ACHN (cell line): ENCODE results near the gene DOCK8.

Experiments used
- DNase-seq: peaks from one replicate; pipeline ENCODE4 v3.0.0-alpha.2; 2015
- in situ Hi-C: cut with HindIII; loops from 2 replicates; pipeline ENCODE4 v1.10.0; 2017; ENCODE audit warnings: low sequenced_read_pairs, low pct_ligation_motif_present, low pct_unique_long_range_greater_than_20kb

DOCK8 gene

DNA sequence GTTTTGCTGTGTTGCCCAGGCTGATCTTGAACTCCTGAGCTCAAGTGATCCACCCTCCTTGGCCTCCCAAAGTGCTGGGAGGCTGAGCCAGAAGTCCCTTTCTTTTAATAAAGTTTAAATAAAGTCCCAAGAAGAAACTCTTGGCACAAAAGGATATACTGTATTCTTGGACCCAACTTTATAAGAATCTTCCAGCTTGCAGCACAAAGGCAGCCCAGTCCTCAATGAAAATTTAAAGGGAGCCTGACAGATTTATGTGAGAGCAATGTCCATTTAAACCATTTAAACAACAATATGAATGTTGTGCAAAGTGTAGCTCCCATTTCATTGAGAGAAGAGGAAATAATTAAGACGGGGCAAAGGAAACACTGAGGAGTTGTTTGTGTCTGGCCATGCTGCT is 217.0 kb downstream of the DOCK8 start:
- in situ Hi-C loops: no loop called here
- DNase-seq: no peak

DNA sequence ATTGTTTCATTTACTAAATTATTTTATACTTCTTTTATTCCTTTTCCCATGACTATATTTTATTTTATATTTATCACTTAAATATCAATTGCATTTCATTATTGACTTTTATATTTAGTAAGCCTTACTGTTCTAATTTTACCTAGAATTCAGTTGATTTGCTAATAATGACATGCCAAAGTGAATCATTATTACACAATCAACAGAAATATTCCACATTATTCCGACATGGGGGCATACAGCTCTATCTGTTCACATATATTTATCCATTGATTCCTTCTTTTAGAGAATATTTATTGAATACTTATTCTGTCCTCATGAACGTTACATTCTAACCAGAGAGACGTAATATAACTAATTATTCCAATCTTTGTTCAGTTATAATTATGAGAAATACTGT is 221.8 kb downstream of the DOCK8 start:
- DNase-seq: no peak
- in situ Hi-C loops: no loop called here

DNA sequence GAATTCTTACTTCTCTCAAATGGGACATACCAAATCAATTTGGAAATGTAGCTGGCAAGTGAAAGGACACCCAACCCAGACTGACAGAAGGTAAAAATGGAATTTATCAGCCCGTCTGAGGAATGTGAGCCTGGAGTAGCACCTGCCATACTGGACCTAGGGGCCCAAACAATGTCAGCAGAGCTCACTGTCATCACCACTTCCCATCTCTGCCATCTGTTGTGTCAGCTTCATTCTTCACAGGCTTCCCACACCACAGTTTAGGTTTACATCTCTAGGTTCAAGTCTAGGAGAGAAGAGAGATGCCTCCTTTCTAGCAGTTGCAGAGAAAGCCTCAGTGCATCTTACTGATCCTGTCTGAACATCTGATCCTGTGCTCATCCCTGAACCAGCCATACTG is 222.4 kb downstream of the DOCK8 start:
- DNase-seq: no peak
- in situ Hi-C loops: no loop called here

DNA sequence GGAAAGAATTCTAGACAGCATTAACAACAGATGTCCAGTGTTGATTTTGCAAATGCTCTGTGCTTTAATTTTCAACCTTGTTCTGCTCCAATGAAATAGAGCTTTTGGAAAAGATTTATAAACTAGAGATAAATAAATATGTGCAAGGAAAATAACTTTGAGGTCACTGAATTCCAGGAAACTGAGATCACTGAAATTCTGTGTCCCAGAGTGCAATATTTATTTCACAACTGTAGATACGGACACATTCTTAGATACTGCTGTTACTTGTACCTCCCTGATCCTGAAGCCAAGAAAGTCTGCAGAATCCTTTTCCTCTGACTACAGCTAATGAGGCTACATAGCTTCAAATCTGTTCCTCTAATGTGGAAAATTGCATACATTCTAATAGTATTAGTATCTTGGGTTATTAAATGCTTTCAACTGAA is 222.9 kb downstream of the DOCK8 start:
- in situ Hi-C loops: no loop called here
- no peak for DNase-seq

DNA sequence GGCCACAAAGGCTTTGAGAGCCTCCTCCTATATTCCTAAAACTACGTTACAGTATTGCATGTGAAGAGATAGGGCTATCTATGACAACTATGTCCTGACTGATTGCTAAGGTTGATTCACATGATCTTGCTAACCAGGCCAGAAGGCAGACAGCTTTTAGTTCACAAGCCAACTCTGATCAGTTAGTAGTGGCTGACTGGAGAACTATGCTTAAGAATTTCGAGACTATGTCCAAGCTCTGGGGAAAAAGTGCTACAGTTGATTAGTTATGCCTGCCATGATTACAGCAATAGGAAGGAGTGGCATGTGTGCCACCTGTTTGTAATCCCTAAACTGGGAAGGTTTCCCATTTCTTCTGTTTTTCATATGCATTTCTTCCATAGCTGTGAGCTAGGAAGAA is 223.4 kb downstream of the DOCK8 start:
- in situ Hi-C loops: no loop called here
- no peak for DNase-seq

DNA sequence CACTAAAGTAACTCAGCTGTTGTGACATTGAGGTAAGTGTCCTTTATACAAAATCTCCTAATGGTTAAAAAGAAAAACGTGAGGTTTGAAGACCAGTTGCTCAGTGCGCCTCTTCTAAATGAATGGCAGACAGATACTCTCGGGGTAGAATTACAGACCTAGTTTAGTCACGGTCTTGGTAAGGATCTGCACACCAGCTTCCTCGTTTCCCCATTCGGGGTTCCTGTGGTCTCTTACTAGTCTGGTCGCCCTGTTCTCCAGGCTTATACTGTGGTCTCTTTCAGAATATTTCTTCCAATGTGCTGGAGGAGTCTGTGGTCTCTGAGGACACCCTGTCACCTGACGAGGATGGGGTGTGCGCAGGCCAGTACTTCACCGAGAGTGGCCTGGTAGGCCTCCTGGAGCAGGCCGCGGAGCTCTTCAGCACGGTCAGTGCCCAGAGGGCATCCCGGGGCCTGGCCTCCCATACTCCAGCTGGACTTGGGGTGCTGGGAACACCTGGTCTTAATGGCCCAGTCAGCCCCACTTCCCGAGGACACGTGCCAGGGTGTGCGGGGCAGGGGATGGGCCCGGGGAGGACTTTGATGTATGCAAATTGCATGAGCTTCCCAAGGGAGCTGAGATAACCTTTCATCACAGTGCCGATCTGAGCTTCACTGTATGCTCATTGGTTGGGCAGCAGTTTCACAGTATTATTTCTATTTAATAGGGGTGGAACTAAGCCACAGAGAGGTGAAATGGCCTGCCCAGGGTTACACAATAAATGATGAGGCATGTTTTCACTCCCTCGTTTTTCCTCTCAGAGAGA is 224.5 kb downstream of the DOCK8 start:
- no peak for DNase-seq
- in situ Hi-C loops: no loop called here

DNA sequence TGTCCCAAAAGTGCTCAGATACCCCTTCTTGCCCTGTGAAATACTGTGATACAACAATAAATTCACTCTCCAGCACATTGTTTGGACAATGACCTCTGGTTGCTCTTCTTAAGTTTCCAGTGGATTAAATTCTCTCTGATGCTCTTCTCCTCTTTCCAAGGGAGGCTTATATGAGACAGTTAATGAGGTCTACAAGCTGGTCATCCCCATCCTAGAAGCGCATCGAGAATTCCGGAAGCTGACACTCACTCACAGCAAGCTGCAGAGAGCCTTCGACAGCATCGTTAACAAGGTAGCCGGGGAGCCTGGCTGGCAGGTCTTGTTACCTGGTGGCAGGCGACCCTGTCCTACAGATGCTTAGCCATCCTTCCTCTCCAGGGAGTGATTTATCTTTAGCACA is 226.5 kb downstream of the DOCK8 start:
- no peak for DNase-seq
- in situ Hi-C loops: no loop called here

DNA sequence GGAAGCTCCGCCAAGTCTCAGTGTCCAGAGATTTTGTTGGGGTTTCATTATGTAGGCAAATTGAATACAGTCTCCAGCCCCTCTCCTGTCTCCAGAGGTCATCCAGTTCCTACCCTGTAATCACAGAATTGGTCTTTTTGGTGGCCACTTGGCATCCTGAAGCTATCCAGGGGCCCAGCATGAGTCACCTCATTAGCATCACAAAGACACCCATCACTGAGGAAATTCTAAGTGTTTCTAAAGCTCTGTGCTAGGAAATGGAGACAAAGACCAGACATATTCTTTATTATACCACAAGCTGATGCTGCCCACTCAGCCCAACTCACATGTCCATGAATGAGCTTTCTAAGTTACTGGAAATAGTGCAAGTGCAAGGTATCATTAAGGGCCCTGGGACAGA is 229.9 kb downstream of the DOCK8 start:
- no peak for DNase-seq
- in situ Hi-C loops: no loop called here

DNA sequence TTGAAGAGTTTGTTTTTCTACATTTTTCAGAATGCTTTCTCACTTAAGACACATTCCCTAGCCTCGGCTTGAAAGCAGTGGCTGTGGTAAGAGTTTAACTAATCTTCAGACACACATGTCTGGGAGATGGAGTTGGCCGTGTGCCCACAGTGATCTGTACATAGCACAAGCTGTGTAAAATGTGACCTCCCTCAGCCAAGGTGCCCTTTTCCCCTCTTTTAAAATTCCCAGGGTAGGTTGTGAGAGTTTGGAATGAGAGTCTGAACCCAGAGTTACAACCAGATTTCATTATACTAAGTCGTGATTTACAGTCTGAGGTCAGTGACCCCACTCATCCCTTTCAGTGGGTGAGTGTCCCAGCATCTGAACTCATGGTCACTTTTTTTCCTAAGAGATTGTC is 230.4 kb downstream of the DOCK8 start:
- DNase-seq: peak; percentile 18
- in situ Hi-C loops: no loop called here

DNA sequence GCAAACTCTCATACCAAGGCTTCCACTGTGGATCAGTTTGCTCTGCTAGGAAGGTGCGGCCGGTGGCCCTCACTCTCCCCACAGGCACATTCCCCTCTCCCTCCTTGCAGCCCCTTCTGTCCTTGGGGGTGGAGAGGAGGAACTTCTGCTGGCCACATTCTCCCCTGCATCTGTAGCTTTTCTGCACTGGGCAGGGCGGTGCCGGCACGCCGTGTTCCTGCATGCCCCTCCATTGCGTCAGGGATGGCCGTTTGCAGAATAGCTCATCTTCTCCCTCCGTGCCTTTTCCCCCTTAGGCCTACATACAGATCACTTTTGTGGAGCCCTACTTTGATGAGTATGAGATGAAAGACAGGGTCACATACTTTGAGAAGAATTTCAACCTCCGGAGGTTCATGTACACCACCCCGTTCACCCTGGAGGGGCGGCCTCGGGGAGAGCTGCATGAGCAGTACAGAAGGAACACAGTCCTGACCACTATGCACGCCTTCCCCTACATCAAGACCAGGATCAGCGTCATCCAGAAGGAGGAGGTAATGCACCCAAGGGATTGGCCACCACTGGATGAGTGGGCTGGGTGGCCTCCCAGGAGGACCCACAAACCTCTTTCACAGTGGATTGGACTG is 231.5 kb downstream of the DOCK8 start:
- in situ Hi-C loops: no loop called here
- no peak for DNase-seq

DNA sequence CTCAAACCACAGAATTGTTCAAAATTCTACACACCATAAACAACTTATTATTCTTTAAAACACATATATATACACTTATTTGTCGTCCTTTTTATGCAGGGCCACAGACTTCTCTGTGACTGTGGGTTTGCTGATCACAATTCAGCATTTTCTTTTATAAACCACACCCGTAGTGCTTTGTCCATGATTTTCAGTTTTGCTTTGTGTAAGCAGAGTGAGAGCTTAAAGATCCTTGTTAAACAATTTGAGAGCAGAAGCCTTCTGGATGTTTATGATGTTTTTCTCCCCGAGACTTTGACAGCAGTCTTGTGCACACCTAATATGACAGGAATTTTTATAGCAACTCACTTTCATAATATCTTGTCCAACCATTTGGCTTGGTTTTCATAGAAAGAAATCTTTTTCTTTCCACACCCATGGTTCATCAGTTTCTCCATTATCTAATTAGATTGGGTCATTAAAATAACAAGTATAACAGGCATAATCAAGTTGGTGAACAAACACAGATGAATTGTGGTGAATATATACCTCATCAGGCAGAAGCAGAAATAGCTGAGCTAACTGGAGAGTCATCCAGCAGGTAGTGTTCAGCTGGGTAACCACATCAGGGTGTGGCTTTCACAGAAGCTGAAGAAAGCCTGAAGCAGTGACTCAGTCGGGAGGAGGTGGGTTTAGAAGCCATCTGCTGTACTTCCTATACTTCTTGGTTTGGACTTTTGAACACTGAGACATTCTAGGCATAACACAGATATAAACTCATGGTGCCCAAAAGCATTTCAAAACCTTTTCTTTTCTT is 232.8 kb downstream of the DOCK8 start:
- in situ Hi-C loops: no loop called here

DNA sequence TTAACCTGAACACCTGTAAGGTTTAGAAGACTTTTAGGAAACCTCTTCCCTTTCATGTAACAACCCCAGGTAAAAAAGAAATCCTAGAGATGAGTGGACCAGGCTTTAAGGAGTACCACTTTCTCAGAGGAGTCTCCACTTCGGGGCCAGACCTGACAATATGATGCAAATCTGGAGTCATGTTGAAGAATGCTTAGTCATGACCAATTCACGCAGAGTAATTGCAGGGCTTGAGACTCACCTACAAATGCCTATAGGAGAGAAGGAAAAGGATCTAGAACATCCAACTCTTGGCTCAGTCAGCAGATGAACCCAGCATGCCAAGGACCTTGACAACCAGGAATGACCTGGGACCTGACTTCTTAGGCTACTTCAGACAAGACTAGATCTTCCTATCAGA is 235.4 kb downstream of the DOCK8 start:
- in situ Hi-C loops: no loop called here
- DNase-seq: no peak

More for the DNA sequence above, 232.8 kb downstream of the DOCK8 start:
- peak; percentile 25 for DNase-seq

DNA sequence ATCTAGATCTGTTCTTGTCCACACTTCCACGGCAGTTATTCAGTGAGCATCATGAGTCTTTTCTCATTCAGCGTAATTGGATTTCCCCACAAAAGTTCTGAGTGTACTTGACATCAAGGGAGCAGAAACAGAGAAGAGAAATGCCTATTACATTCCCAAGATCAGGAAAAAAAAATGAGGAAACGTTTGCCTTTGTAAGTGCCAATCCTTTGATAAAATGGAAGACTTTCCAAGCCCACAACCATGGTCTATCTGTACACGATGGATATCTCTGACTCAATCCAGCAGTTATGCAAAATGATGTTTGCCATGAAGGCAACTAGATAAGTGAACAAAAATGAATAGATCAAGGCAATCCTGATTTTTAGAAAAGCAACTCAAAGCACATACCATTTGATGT is 235.9 kb downstream of the DOCK8 start:
- no peak for DNase-seq
- in situ Hi-C loops: no loop called here

DNA sequence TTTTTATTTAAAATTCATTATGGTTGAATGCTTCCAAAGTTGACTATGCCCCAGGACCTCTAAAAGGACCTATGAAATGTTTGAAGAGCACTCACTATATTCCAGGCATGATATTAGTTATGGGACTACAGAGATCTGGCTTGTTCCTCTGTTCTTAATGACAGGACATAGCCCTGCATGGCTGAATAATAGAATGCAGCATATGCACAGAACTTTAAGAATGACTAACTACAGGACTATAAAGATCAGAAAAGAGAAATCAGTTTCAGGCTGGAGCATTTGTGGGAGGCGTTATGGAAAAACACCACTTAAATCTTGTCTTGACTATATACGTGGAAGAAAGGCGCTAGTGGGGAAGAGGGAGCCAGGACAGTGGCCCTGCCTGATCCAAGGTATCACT is 239.2 kb downstream of the DOCK8 start:
- no peak for DNase-seq
- in situ Hi-C loops: no loop called here

DNA sequence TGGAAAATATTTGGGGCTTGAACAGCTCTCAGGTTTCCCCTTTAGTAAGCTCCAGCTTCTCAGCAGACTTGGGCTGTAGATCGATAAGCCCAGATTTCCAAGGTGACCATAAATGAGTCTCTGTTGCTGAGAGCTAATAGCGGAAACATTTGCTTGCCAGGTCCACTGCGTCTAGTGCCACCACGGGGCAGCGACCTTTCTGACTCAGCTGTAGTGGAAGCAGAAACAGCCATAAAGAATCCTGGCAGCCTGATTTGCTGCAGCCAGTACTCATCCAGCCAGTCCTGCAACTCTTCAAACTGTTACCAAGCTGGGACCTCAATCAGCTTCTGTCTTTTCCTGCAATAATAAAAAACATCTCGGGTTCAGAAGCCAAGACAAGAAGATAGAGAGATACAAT is 241.7 kb downstream of the DOCK8 start:
- in situ Hi-C loops: no loop called here
- no peak for DNase-seq

DNA sequence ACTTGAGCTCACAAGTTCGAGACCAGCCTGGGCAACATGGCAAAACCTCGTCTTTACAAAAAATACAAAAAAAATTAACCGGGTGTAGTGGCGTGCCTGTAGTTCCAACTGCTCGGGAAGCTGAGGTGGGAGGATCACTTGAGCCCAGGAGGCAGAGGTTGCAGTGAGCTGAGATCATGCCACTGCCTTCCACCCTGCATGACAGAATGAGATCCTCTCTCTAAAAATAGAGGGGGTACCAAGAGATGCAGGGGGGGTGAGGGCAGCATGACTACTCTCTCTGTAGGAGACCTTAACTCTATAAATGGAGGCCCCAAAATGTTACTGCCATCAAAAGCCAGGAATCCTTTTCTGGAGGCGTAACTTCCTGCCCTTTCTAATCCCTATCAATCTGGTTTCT is 243.9 kb downstream of the DOCK8 start:
- DNase-seq: no peak
- in situ Hi-C loops: no loop called here

DNA sequence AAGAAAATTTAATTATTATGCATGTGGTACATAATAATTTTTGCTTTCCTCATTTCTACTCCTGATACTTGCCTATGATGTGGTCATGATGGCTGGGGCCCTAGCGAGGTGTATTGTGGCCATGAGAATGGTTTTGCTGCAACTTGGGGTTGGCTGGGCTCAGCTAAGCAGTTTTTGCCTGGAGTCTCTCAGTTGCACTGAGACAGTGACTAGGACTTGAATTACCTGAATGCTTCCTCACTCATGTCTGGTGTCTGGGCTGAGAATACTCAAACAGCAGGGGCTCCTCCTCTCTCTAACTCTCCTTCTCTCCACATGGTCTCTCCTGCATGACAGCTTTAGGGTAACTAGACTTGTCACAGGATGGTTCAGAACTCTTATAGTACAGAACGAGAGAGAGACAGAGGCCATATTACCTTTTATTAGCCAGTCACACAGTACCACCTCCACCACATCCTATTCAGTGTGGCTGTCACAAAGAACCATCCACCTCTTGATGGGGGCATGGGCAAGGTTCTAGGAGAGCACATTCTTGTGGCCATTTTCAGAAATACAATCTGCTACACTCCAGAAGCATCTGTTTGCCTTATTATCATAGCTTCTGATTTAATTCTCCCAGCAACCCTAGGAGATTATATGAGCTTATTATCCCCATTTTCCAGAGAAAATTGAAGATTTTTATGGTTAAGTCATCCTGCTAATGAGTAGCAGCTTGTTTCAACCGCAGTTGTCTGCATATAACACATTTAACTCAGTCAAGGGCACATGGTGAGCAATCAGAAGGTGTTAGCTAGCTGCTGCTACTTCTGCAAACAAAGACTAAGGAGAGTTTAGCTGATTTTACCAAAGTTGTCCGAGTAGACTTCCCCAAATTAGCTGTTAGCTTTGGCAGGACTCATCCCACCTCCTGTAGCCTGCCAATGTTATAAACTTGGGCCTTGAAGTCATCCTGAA is 245.1 kb downstream of the DOCK8 start:
- in situ Hi-C loops: no loop called here
- no peak for DNase-seq

DNA sequence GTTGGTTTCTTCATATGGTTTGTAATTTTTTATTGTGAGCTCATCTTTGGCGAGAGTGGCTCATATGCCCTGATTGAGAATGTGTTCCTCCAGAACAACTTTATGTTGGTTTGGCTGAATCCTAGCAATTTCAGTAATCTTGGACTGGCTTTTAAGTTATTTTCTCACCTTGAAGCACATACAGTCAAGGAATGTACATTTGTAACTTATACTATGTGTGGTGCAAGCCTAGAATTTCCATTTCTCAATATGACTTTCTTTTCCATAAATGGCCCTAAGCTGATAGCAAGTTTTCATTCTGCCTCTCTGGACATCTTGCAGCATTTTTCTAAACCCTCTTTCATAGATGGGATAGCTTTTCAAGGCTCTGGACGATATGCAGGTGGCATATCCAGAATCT is 247.5 kb downstream of the DOCK8 start:
- DNase-seq: no peak
- in situ Hi-C loops: no loop called here

DNA sequence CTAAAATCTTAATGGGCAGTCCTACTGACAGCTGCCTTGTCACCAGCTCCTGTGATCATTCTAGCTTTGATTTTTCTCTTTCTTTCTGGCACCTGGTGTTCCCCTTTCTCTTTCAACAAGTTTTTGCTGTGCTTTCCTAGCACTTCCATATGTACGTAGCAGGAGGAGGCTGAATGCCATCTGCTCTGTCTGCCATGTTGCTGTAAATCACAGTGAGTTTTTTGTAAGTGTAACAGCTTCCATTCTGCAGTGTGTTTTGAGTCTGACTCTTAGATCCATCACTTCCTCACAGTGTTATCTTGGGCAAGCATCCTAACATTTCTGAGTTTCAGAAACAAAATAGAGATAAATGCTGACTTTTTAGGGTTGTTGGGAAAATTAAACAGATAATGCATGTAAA is 247.9 kb downstream of the DOCK8 start:
- in situ Hi-C loops: no loop called here
- no peak for DNase-seq
